Measurements from ENCODE around the gene TCF4. TPM values are rescaled to one million over a fixed set of nuclear protein-coding genes. Genes with fewer than 3 reads are reported as not detected.

TCF4 gene
- total and polyA plus RNA-seq, 8 donors = 99.1 to 165 (median 138) TPM

- Histone ChIP-seq H3K27me3 (no peaks in the 10 kb centered on the region), H3K9me3 (peaks cover 0 to 7% of the 10 kb centered on the region in 2 donors), H3K36me3 (no peaks in the 10 kb centered on the region), H3K4me3 (no peak overlapping the region), H3K4me1 (no peaks in the 10 kb centered on the region), H3K27ac (no peak overlapping the region)
- DNase-seq (no peak), ATAC-seq (no peak)
- intact Hi-C loops (cut with DNase I) = no loop called here
- no peak for TF ChIP-seq CTCF (IDR thresholded peaks at IDR 0.05)
Observed at GRCh38 chr18:55202232-55202917, 385.6 kb downstream of the TCF4 start.

DNA sequence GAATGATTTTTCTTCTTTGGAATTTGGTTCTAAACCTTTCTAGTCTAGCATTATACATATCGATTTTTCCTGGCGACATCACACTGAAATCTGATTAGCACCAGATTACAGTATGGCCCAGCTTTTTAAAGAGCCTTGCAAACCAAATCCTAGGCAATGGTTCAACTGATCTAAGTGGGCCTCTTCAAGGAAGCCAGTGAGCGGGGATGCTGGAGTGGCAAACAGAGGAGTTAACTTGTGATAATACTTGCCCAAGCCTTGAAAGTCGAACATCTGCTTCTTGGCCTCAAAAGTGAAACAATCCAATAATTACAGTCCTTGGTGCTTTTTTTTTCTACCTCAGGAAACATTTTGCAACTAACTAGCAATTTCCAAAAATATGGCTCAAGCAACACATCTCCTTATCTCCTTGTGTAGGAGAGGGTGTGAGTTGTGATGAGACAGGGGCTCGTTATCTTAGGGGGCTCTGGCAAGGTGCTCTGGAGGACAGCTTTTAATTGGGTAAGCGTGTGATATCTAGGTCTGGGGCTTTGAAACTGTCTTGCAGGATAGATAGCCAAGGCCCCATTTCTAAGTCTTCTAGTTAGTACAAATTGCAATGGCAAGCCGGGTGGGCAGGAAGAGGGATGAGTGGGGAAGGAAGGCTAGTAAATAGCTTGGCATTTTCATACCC lies 388.6 kb downstream of the TCF4 start:
- no peaks in the 10 kb centered on the region for H3K4me1 ChIP-seq
- no peak for TF ChIP-seq CTCF (IDR thresholded peaks at IDR 0.05)
- DNase-seq (no peak), ATAC-seq (no peak)
- H3K27me3 ChIP-seq = no peaks in the 10 kb centered on the region
- H3K9me3 ChIP-seq = peaks cover 0 to 7% of the 10 kb centered on the region in 2 donors
- no peaks in the 10 kb centered on the region for H3K36me3 ChIP-seq
- intact Hi-C loops (cut with DNase I) = no loop called here
- no peak overlapping the region for H3K27ac ChIP-seq
- no peak overlapping the region for H3K4me3 ChIP-seq

- DNase-seq = no peak
- Histone ChIP-seq H3K4me1 (no peaks in the 10 kb centered on the region), H3K27me3 (no peaks in the 10 kb centered on the region), H3K4me3 (no peak overlapping the region), H3K9me3 (no peaks in the 10 kb centered on the region), H3K36me3 (no peaks in the 10 kb centered on the region), H3K27ac (no peak overlapping the region)
- no peak for ATAC-seq
- intact Hi-C loops (cut with DNase I) = no loop called here
- no peak for TF ChIP-seq CTCF (IDR thresholded peaks at IDR 0.05)
Observed at GRCh38 chr18:55195863-55196262, 392.1 kb downstream of the TCF4 start.

DNA sequence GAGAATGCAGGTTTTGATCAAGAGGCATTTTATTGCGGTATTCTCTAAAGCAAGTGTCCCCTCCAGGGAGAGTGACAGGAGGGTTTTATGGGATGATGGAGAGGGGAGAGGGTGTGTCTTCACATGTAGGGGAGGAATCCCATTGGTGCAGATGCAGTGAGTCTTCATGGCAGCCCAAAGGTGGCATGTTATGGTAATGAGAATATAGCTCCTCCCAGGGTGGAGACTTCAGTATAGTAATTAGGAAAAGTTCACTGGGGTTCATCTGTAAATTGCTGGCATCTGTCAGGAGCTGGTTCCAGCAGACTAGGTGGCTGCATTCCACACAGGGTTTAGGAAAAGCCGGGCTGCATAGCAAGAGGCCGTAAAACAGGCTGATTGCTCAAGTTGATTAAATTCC lies 398.0 kb downstream of the TCF4 start:
- no peak for TF ChIP-seq CTCF (IDR thresholded peaks at IDR 0.05)
- no peak for ATAC-seq

GRCh38 chr18:55186588-55186987 lies 401.4 kb downstream of the TCF4 start:
- Histone ChIP-seq H3K4me1 (no peaks in the 10 kb centered on the region), H3K36me3 (no peaks in the 10 kb centered on the region), H3K4me3 (no peak overlapping the region), H3K9me3 (no peaks in the 10 kb centered on the region), H3K27ac (no peak overlapping the region), H3K27me3 (no peaks in the 10 kb centered on the region)
- intact Hi-C loops (cut with DNase I) = no loop called here
- no peak for TF ChIP-seq CTCF (IDR thresholded peaks at IDR 0.05)
- ATAC-seq (no peak), DNase-seq (no peak)

More for the DNA sequence above, 398.0 kb downstream of the TCF4 start:
- intact Hi-C loops (cut with DNase I) = no loop called here
- Histone ChIP-seq H3K27ac (no peak overlapping the region), H3K4me1 (no peaks in the 10 kb centered on the region), H3K4me3 (no peak overlapping the region), H3K9me3 (no peaks in the 10 kb centered on the region), H3K36me3 (no peaks in the 10 kb centered on the region), H3K27me3 (no peaks in the 10 kb centered on the region)
- no peak for DNase-seq

Measured in left lung (tissue), 10 donors.